Central memory CD8-positive, alpha-beta T cell (primary cell): ENCODE data around the gene FGGY.
"Not testable (repeated sequence)": the region's sequence is repeated elsewhere in the genome, so short reads cannot be mapped to it uniquely, and the experiment has no call there.

Experiments used
- ATAC-seq: fragments of 150-1000 bp; cut with Tn5 transposase; replicated peaks from 2 replicates; pipeline ENCODE4 v1.10.0; 2022; ENCODE audit warnings: mild to moderate bottlenecking, moderate FRiP score, moderate number of reproducible peaks; ENCODE audit not compliant: poor library complexity, severe bottlenecking; ENCODE audit errors: extremely low read depth
- DNase-seq, 2 donors: peaks; one replicate each; pipeline ENCODE4 v3.0.0; 2021; ENCODE audit warnings: low spot score in 2 of 2
- H3K27ac Mint-ChIP-seq: one replicate; pipeline ENCODE4 v1.8.0; 2022; ENCODE audit warnings: low read depth, mild to moderate bottlenecking, moderate library complexity, mixed read lengths
- H3K27me3 Mint-ChIP-seq: one replicate; pipeline ENCODE4 v1.8.0; 2022; ENCODE audit warnings: mixed read lengths
- H3K36me3 Mint-ChIP-seq: one replicate; pipeline ENCODE4 v1.8.0; 2022; ENCODE audit warnings: mild to moderate bottlenecking, moderate library complexity, mixed read lengths; ENCODE audit not compliant: insufficient read depth
- H3K4me1 Mint-ChIP-seq: one replicate; pipeline ENCODE4 v1.8.0; 2022; ENCODE audit warnings: mixed read lengths
- H3K4me3 Mint-ChIP-seq: one replicate; pipeline ENCODE4 v1.8.0; 2022; ENCODE audit warnings: mild to moderate bottlenecking, moderate library complexity, mixed read lengths
- H3K9me3 Mint-ChIP-seq: one replicate; pipeline ENCODE4 v1.8.0; 2022; ENCODE audit warnings: mixed read lengths

Gene FGGY

DNA sequence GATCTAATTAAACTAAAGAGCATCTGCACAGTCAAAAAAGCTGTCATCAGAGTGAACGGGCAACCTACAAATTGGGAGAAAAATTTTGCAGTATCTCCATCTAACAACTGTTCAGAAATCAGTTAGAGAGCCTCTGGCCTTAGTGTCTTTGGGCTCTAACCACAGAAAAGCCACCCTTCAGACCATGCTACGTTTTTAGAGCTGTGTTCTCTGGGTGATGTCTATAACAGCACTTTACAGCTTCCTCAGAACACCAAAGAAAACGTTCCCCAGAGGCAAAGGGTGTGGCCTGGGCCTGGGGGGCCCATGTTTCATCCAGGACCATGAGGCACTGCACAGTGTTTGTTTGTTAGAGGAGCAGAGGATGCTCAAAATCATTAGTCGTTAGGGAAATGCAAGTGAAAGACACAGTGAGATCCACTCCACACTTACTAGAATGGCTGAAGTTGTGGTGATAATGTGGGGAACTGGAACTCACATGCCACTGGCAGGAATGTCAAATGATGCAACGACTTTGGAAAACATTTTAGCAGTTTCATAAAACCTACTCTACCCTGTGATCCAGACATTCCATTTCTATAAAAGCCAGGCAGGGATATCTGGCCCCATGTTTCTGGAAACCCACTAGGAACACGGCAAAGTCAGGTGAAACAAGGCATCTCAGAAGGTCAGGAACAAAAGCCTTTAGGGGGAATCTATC lies 267.4 kb downstream of the FGGY start:
- no peaks in the 10 kb centered on the region for H3K27me3 Mint-ChIP-seq
- no peaks in the 10 kb centered on the region for H3K9me3 Mint-ChIP-seq

DNA sequence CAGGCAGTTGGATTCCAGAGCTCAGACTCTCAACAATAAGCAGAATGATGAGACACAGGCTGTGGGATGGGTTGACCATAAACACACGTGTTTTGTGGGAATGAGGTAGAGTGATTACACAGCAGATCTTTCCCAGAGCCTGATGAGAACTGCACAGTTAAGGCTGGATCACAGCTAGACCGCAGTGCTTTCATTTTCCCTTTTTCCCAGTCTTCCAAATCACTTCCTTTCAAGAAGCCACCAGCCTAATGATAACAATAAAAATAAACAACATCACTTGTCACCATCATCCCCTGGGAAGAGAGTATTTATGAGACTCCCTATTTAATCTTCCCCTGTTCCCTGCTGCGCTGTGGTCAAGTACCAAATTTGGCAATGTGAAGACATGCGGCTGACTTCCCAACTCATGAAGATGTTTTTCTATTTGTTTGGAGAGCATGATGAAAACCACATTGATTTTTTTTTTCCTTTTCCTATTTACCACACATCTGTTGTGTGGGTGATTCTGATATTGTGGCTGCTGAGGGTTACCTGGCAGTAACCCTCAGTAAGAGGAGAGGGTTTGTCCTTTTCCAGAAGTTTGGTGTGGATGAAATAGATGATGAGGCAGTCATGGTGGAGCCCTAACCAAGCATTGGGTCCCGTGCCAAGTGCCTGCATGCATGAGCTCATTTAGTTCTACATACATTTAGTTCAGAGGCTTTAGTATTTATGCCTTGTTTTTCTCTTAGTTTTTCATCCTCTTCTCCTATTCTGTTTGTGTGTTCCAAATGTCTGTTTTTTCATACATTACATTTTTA lies 268.9 kb downstream of the FGGY start:
- ATAC-seq (no peak), DNase-seq (no peak)
- Mint-ChIP-seq H3K27ac (no peak overlapping the region), H3K27me3 (no peaks in the 10 kb centered on the region), H3K4me3 (no peak overlapping the region), H3K4me1 (peaks cover 18% of the 10 kb centered on the region), H3K9me3 (no peaks in the 10 kb centered on the region), H3K36me3 (peaks cover 4% of the 10 kb centered on the region)

More for the DNA sequence above, 267.4 kb downstream of the FGGY start:
- ATAC-seq: no peak
- H3K27ac Mint-ChIP-seq: no peak overlapping the region
- H3K4me3 Mint-ChIP-seq: no peak overlapping the region
- no peak for DNase-seq
- peaks cover 12% of the 10 kb centered on the region for H3K4me1 Mint-ChIP-seq
- no peaks in the 10 kb centered on the region for H3K36me3 Mint-ChIP-seq

DNA sequence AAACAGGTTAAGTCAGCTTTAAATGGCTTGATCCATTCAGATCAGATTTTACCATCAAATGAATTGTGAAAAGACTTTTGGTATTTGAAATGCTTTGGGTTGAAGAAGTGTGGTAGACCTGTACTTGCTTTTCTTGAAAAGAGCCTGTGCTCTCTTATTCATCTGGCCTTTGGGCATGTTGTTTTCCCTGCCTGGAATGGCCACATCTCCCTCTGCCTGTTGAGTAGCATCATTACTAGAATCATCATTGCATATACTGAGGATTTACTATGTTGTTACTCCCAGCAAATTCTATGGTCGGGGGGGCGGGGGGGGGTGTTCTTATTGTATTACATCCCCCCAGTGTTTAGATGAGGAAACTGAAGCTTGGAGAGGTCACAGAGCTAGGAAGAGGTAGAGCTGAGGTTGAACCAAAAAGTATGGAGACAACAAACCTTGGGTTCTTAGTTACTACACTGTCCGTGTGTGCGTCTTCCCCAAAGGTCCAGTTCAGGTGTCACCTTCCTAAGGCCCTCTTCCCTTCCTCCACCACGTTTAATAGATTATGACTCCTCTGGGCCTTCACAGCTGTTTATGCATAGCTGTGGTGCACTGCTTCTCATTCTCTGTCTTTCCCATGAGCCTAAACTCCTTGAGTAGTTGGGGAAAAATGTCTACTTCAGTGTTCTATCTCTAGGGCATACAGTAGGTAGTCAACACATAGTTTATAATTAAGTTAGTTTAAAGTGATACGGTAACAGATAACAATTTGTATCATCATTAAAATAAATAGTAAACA lies 271.5 kb downstream of the FGGY start:
- no peak for ATAC-seq
- H3K9me3 Mint-ChIP-seq: no peaks in the 10 kb centered on the region
- H3K4me1 Mint-ChIP-seq: peaks cover 37% of the 10 kb centered on the region
- DNase-seq: no peak
- H3K27me3 Mint-ChIP-seq: no peaks in the 10 kb centered on the region
- peak overlapping the region; percentile 51 for H3K27ac Mint-ChIP-seq
- peaks cover 4% of the 10 kb centered on the region for H3K36me3 Mint-ChIP-seq
- H3K4me3 Mint-ChIP-seq: no peak overlapping the region

DNA sequence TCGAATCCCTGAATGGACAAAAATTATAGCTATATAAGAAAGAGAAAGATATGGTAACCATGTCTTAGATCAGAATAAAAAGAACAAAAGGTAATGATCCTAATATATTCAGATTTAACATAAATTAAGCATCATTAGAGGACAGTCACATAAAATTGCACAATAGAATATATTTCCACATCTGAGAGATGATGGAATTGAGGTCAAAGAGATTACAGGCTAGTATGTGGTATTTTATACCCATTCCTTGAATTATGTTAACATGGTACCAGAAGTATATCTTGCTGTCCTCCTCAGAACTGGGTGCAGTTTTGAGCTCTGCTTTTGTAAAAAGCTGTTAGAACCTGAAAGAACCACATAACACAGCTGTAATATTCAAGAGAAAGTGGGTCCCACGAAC lies 272.3 kb downstream of the FGGY start:
- Mint-ChIP-seq H3K9me3 (peaks cover 6% of the 10 kb centered on the region), H3K4me1 (peaks cover 37% of the 10 kb centered on the region), H3K36me3 (peaks cover 4% of the 10 kb centered on the region), H3K27ac (peak overlapping the region; percentile 51), H3K4me3 (no peak overlapping the region), H3K27me3 (no peaks in the 10 kb centered on the region)
- DNase-seq (no peak), ATAC-seq (no peak)

DNA sequence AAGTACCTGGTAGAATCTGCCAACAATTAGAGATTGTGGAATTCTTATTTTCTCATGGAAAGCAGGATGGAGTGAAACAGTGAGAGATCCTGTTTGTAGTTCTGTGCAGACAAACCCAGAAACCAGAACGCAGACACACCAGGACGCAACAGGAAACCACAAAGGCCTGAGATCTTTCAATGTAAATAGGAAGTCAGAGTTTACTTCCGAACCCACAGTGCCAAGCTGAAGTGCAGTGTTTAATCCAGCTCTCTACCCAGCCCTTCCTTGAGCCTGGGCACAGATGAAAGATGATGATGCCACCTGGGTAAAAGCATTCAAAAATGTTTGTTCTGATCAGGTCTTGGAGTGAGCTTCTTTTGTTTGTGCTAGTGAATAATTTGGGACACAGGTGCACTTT lies 273.6 kb downstream of the FGGY start:
- peaks cover 4% of the 10 kb centered on the region for H3K36me3 Mint-ChIP-seq
- H3K27me3 Mint-ChIP-seq: no peaks in the 10 kb centered on the region
- H3K9me3 Mint-ChIP-seq: peaks cover 6% of the 10 kb centered on the region
- peak in 1 of 2 donors; percentile 26 for DNase-seq
- H3K27ac Mint-ChIP-seq: no peak overlapping the region
- peak; percentile 90 for ATAC-seq
- peaks cover 37% of the 10 kb centered on the region for H3K4me1 Mint-ChIP-seq
- peak overlapping the region; percentile 35 for H3K4me3 Mint-ChIP-seq

DNA sequence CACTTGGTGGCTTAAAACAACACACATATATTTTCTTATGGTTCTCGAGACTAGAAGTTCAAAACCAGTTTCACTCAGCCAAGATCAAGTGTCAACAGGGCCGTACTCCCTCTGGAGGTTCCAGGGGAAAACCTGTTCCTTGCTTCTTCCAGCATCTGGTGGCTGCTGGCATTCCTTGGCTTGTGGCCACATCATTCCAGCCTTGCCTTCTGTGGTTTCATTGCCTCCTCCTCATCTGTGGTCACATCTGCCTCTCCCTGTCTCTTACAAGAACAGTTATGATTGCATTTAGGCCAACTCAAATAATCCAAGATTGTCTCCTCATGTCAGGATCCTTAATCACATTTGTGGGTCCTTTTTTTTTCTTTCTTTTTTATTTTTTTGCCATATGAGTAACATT lies 277.2 kb downstream of the FGGY start:
- DNase-seq (no peak), ATAC-seq (no peak)
- no peak overlapping the region for H3K27ac Mint-ChIP-seq
- H3K9me3 Mint-ChIP-seq: peaks cover 6% of the 10 kb centered on the region
- peaks cover 4% of the 10 kb centered on the region for H3K36me3 Mint-ChIP-seq
- no peaks in the 10 kb centered on the region for H3K27me3 Mint-ChIP-seq
- no peak overlapping the region for H3K4me3 Mint-ChIP-seq
- peaks cover 37% of the 10 kb centered on the region for H3K4me1 Mint-ChIP-seq

DNA sequence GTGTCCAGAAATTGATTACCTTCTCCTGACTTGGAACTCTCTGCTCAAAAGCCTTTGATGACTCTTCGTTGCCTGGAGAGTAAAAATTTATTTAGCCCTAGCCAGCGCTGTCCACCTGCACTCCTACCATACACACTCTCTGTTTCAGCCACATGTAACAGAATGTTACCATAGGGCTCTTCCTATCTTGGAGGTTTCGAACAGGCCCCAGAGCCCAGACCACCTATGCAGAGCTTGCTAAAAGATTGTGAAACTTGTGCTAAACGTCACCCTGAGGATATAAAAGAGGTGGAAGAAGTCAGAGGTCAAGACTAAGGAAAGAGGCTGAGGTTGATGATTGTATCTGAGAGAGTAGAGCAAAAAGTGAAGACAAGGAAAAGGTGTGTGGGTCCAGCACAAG lies 280.9 kb downstream of the FGGY start:
- Mint-ChIP-seq H3K27ac (no peak overlapping the region), H3K4me1 (peaks cover 2% of the 10 kb centered on the region), H3K9me3 (peaks cover 6% of the 10 kb centered on the region), H3K4me3 (no peak overlapping the region), H3K36me3 (peaks cover 3% of the 10 kb centered on the region), H3K27me3 (no peaks in the 10 kb centered on the region)
- DNase-seq: no peak
- ATAC-seq: no peak

DNA sequence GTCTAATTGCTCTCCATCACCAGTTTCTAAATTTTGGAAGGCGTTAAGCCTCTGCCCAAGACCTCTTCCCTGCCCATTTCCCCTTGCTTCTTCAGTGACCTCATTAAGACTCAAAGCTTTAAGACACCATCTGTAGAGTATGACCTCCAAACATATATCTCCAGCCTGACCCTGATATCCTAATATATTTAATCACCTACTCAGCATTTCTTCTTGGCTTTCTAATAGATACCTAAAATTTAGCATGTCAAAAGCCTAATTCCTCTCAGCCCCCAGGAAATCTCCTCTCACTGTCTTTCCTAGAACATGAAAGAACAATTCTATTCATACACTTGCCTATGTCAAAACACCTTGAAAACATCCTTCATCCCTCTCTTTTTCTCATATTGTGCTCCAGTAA lies 282.3 kb downstream of the FGGY start:
- H3K27me3 Mint-ChIP-seq: no peaks in the 10 kb centered on the region
- peaks cover under 1% of the 10 kb centered on the region for H3K9me3 Mint-ChIP-seq
- peaks cover 3% of the 10 kb centered on the region for H3K36me3 Mint-ChIP-seq
- ATAC-seq (no peak), DNase-seq (no peak)
- no peaks in the 10 kb centered on the region for H3K4me1 Mint-ChIP-seq
- H3K27ac Mint-ChIP-seq: no peak overlapping the region
- no peak overlapping the region for H3K4me3 Mint-ChIP-seq

DNA sequence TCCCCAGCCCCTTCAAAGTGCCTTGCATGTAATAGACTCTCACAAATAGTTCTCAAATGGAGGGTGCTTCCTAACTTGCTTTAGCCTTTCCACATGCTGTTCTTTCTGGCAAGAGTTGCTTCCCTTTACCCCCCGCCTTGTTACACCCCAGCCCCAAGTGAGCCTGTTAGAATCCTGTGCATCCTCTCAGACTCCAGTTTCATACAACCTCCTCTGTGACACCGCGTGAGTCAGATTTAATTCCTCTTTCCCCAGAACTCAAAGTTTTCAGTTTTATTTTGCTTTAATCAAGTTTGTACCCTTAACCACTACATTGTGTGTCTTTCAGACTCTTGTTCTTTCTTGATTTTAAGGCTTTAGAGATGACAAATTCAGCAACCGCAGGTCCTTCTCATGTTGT lies 283.4 kb downstream of the FGGY start:
- ATAC-seq (no peak), DNase-seq (no peak)
- Mint-ChIP-seq H3K4me1 (no peaks in the 10 kb centered on the region), H3K27ac (no peak overlapping the region), H3K36me3 (peaks cover 3% of the 10 kb centered on the region), H3K4me3 (no peak overlapping the region), H3K9me3 (no peaks in the 10 kb centered on the region), H3K27me3 (no peaks in the 10 kb centered on the region)

DNA sequence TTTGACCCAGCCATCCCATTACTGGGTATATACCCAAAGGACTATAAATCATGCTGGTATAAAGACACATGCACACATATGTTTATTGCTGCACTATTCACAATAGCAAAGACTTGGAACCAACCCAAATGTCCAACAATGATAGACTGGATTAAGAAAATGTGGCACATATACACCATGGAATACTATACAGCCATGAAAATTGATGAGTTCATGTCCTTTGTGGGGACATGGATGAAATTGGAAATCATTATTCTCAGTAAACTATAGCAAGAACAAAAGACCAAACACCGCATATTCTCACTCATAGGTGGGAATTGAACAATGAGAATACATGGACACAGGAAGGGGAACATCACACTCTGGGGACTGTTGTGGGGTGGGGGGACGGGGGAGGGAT lies 295.5 kb downstream of the FGGY start:
- not testable (repeated sequence) for H3K4me1 Mint-ChIP-seq, H3K4me3 Mint-ChIP-seq, H3K27me3 Mint-ChIP-seq, DNase-seq, H3K9me3 Mint-ChIP-seq, ATAC-seq, H3K36me3 Mint-ChIP-seq, H3K27ac Mint-ChIP-seq

DNA sequence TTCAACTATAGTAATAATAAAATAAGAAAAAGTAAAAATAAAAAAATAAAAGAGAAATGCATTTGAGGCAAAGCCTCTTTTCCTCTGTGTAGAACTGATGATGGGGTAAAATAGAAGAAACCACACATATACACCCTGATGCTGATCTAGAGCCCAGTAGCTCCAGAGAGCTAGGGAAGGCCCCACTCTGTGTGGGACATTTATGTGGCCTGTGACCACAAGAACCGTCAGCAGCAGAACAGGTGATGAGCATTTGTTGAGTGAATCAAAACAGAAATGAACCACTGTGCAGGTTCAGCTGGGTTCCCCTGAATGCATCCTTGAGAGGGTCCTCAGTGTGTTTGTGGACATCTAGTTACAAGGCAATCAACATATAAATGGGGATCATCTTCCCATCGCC lies 296.0 kb downstream of the FGGY start:
- no peak for DNase-seq
- Mint-ChIP-seq H3K9me3 (no peaks in the 10 kb centered on the region), H3K27ac (no peak overlapping the region), H3K36me3 (no peaks in the 10 kb centered on the region), H3K4me1 (no peaks in the 10 kb centered on the region), H3K4me3 (no peak overlapping the region), H3K27me3 (no peaks in the 10 kb centered on the region)
- ATAC-seq: no peak

DNA sequence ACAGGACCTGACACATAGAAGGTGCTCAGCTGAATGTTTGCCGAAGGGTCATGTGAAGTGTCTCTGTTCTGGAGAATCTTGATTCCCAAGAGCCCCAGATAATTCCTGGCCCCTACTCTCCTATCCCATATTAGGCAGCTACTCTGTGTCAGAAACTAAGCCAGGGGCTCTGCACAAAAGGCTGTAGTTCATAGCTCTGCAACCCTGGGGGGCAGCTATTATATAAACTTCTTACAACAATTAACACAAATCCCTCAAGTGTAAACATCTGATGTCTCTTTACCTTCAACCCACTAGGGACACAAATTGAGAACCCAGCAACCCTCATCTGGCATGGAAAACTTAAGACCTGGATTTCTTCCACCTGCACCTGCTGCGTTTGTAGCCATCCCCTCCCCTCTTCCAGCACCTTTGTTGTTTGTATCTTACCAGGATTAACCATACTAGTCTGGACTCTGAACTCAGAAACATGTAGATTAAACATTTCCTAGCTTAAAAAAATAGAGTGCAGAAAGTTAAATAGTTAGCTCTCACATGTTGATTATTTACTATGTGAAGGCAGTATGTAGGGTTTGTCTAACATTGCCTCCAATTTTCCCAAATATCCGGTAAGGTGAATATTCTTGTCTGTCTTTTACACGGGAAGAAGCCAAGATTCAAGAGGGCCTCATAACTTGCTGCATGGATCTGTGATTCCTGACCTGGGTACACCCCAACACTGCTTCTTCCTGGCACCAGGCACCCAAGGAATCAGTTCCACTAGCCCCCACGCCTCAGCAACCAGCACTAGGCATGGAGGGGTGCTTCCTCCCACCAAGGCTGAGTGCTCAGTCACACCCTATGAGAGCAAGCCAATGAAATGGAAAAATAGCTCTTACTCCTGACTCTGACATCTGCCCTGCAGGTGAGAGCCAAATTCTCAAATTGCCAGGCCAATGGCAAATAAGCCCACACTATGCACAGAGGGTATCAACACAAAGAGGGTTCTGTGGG lies 297.2 kb downstream of the FGGY start:
- DNase-seq: no peak
- Mint-ChIP-seq H3K9me3 (no peaks in the 10 kb centered on the region), H3K27ac (no peak overlapping the region), H3K4me1 (no peaks in the 10 kb centered on the region), H3K36me3 (no peaks in the 10 kb centered on the region), H3K27me3 (no peaks in the 10 kb centered on the region), H3K4me3 (no peak overlapping the region)
- ATAC-seq: no peak
